Measurements from ENCODE around the gene KDM2A.

The KDM2A gene

GRCh38 chr11:67256477-67257135, 137.5 kb downstream of the KDM2A start:
- DNase-seq = no peak

- no peak for DNase-seq
Observed at GRCh38 chr11:67260406-67260805, 141.3 kb downstream of the KDM2A start.

DNA sequence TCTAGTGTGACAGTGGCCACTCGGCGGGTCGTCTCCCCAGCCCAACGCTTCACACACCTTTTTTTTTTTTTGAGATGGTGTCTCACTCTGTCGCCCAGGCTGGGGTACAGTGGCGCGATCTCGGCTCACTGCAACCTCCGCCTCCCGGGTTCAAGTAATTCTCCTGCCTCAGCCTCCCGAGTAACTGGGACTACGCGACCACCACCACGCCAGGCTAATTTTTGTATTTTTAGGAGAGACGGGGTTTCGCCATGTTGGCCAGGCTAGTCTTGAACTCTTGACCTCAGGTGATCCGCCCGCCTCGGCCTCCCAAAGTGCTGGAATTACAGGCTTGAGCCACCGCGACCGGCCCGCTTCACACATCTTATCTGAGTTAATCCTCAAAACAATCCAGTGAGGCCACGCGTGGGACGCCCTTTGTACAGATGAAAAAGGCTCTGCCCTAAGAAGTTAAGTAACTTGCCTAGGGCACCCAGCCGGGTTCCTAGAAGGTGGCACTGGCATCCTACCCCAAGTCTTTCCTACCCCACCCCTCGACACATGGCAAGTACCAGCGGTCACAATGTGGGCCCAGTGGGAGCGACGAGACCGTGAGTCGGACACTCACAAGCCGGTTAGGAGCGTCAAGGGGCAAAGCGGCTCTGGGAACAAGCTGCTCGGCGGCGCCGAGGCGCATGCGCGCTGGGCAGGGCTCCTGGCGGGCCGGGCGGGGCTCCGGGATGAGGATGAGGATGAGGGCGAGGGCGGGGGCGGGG, 142.0 kb downstream of the KDM2A start:
- DNase-seq = peak in 49 of 58 donors; percentile 17 to 80 (median 46)

- DNase-seq = peak in 1 of 58 donors; percentile 59
Observed at GRCh38 chr11:67261640-67261945, 142.5 kb downstream of the KDM2A start.

GRCh38 chr11:67261946-67262681, 143.1 kb downstream of the KDM2A start:
- DNase-seq = no peak

- peak in 51 of 58 donors; percentile 19 to 80 (median 61) for DNase-seq
Observed at GRCh38 chr11:67262731-67263675, 143.9 kb downstream of the KDM2A start.

GRCh38 chr11:67264260-67264659, 145.2 kb downstream of the KDM2A start:
- DNase-seq = no peak

- DNase-seq = no peak
Observed at GRCh38 chr11:67264877-67265632, 146.0 kb downstream of the KDM2A start.

DNA sequence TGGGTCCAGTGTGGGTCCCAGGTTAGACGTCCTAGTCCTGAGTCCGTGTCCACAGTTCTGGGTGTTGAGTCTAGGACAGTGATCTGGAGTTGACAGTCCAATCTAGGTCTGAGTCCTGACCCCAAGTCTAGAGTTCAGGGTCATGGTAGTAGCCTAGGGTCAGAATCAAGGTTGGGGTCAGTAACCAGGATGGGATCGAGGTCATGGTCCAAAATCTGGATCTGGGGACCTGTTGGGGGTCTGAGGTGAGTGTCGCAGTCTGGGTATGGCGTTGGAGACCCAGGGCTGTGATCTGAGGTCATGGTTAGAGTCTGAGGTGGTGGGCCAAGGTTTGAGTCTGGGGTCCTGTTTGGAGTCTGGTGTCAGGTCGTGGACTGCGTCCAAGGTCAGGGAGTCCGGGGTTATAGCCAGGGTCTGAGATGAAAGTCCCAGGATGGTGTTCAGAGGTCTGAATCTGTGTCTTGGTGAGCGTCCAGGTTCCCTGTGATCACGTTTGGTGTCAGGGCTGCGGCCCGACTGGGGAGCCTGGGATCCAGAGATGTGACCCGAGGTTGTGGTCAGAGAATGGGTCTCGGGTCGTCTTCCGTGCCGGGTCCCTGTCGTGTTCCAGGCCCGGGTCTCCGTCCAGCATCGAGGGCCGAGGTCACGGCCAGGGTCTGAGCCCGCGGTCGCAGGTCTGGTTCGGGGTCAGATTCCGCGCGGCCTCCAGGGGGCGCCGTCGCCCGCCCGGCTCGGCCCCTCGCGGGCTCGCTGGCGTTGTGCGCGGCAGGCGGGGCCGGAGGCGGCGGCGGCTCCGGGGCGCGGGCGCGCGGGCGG, 146.8 kb downstream of the KDM2A start:
- DNase-seq = peak in 47 of 58 donors; percentile 19 to 80 (median 50)

GRCh38 chr11:67266449-67267187, 147.6 kb downstream of the KDM2A start, which contains the start of gene GRK2:
TSS of gene GRK2 (plus strand) at chr11:67266473. CDS start at chr11:67266700, 227 bp downstream.
- no peak for DNase-seq

- peak in 1 of 58 donors; percentile 25 for DNase-seq
Observed at GRCh38 chr11:67267188-67268080, 148.4 kb downstream of the KDM2A start.

GRCh38 chr11:67268081-67268961, 149.3 kb downstream of the KDM2A start:
- DNase-seq = peak in 1 of 58 donors; percentile 25

GRCh38 chr11:67268962-67269268, 149.9 kb downstream of the KDM2A start:
- DNase-seq = no peak

DNA sequence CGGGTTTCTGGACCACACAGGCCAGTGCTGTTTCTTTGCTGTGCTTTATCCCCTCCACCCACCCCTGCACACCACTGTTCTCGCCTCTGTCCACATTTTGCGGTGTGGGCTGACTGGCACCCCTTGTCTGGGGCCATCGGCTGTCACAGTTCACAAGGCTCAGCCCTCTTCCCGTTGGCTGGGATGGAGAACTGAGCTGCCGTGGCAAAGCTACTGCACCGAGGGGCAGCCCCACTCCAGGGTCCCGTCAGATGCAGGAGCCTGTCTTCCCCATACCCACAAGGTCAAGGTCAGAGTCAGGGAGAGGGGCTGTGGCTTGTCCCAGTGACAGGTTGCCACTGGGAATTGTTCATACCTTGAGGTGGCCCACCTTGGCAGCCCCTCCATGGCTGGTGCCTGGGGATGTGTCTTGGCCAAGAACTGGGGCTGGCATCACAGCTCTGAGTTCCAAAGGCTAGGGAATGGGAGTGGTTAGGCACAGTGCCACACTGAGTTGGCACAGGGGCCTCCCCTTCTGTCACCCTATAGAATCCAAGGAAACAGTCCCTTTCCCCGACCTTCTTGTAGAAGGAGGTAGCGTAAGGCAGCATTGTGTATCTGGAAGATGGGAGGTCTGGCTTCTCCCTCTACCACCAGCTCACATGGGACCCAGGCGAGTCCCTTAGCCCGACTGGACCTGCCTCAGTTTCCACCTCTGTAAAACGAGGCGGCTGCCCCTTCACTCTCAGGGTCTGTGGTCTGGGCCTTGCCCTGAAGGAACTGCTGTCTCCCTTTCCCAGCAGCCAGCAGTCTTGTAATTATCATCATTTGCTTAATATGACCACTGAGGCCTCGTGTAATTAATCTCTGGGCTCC, 150.6 kb downstream of the KDM2A start:
- DNase-seq = no peak

All from anterior cingulate cortex (tissue), 58 donors.